Mammary epithelial cell (primary cell): ENCODE results near the gene TULP3.

Source experiments
- CTCF ChIP-seq, 2 donors: IDR thresholded peaks in 1 of 2; conservative IDR thresholded peaks in 1 of 2; 2 replicates each; pipeline ENCODE4 v1.5.1; 2011 to 2012; ENCODE audit warnings: inconsistent platforms in 2 of 2, low read length in 2 of 2, mild to moderate bottlenecking in 2 of 2, control low read depth in 1 of 2, low read depth in 1 of 2; ENCODE audit not compliant: insufficient read depth in 1 of 2; ENCODE audit errors: extremely low read depth in 1 of 2
- EZH2 ChIP-seq: IDR thresholded peaks from 2 replicates; pipeline ENCODE4 v1.6.1; 2012; ENCODE audit warnings: low read length, inconsistent platforms, borderline replicate concordance

- TF ChIP-seq CTCF (conservative IDR thresholded peaks at IDR 0.05 in 1 of 2, IDR thresholded peaks at IDR 0.05 in 1 of 2; ENCODE audit: extremely low read depth in 1 of 2, insufficient read depth in 1 of 2, low read depth in 1 of 2, low read length in 2 of 2) (no peak), EZH2 (no peak)
Observed at GRCh38 chr12:2933586-2933985, 42.9 kb downstream of the TULP3 start.
